Measurements from ENCODE around the gene PIK3CB. TPM values are rescaled to one million over a fixed set of nuclear protein-coding genes. Genes with fewer than 3 reads are reported as not detected.

Gene PIK3CB
- polyA plus RNA-seq, 1 donor from 2014 or later = 11.5 TPM

DNA sequence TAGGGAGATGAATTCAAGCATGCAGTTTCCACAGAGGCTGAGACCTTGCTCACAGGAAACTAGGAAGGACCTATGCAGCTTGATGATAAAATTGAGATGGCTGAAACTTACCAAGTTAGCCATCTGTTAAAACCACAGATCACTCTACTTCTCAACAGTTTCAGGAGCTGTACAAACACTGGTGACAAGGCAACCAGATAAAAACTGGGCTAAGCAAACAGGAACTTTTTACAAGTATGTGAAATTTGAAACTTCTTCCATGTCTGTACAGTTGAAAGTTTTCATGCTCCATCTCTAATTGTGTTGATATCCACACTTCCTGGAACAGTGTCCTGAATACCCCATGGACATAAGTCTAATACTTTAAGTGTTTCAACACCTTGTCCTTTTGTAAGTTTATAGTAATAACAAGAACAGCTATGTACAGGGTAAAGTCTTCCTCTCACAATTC is 147.9 kb downstream of the PIK3CB start:
- no peak overlapping the region for H3K27ac ChIP-seq (ENCODE audit: low read length)
- H3K9me3 ChIP-seq (ENCODE audit: low read length) = no peaks in the 10 kb centered on the region
- no peaks in the 10 kb centered on the region for H4K20me1 ChIP-seq (ENCODE audit: insufficient read depth)

DNA sequence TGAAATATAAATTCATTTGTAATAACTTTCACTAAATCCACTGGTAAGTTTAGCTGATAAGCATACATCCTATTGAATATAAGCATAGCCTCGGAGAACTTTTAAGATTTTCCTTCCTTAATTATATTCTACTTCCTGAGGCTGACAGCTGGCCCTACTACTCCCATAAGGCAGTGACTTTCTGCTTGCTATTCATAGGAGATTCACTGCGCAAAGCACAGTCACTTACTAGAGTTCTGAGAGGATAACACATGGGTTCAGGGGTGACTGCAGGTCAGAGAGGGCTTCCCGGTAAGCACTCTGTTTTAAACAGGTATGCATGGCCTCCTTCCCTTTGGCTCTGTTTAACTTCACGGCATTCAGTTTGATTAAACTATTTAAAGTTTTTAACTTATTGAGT is 150.3 kb downstream of the PIK3CB start:
- H3K9me2 ChIP-seq (ENCODE audit: insufficient read depth, low read length) = no peaks in the 10 kb centered on the region
- TF ChIP-seq RAD21 (conservative IDR thresholded peaks at IDR 0.05) = no peak
- TF ChIP-seq TAF1 (IDR thresholded peaks at IDR 0.05; ENCODE audit: low read depth) = no peak
- TF ChIP-seq EP300 (conservative IDR thresholded peaks at IDR 0.05; ENCODE audit: poor library complexity, severe bottlenecking) = no peak
- no peak for TF ChIP-seq MXI1 (conservative IDR thresholded peaks at IDR 0.05; ENCODE audit: poor library complexity, severe bottlenecking)
- TF ChIP-seq EZH2 (IDR thresholded peaks at IDR 0.05; ENCODE audit: borderline replicate concordance, insufficient read depth, low read length, poor library complexity, severe bottlenecking) = no peak
- TF ChIP-seq, protein P1, sequence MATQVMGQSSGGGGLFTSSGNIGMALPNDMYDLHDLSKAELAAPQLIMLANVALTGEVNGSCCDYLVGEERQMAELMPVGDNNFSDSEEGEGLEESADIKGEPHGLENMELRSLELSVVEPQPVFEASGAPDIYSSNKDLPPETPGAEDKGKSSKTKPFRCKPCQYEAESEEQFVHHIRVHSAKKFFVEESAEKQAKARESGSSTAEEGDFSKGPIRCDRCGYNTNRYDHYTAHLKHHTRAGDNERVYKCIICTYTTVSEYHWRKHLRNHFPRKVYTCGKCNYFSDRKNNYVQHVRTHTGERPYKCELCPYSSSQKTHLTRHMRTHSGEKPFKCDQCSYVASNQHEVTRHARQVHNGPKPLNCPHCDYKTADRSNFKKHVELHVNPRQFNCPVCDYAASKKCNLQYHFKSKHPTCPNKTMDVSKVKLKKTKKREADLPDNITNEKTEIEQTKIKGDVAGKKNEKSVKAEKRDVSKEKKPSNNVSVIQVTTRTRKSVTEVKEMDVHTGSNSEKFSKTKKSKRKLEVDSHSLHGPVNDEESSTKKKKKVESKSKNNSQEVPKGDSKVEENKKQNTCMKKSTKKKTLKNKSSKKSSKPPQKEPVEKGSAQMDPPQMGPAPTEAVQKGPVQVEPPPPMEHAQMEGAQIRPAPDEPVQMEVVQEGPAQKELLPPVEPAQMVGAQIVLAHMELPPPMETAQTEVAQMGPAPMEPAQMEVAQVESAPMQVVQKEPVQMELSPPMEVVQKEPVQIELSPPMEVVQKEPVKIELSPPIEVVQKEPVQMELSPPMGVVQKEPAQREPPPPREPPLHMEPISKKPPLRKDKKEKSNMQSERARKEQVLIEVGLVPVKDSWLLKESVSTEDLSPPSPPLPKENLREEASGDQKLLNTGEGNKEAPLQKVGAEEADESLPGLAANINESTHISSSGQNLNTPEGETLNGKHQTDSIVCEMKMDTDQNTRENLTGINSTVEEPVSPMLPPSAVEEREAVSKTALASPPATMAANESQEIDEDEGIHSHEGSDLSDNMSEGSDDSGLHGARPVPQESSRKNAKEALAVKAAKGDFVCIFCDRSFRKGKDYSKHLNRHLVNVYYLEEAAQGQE (IDR thresholded peaks at IDR 0.05; ENCODE audit: borderline replicate concordance) = no peak
- TF ChIP-seq POLR2AphosphoS5 (IDR thresholded peaks at IDR 0.05) = no peak
- TF ChIP-seq, protein P2, sequence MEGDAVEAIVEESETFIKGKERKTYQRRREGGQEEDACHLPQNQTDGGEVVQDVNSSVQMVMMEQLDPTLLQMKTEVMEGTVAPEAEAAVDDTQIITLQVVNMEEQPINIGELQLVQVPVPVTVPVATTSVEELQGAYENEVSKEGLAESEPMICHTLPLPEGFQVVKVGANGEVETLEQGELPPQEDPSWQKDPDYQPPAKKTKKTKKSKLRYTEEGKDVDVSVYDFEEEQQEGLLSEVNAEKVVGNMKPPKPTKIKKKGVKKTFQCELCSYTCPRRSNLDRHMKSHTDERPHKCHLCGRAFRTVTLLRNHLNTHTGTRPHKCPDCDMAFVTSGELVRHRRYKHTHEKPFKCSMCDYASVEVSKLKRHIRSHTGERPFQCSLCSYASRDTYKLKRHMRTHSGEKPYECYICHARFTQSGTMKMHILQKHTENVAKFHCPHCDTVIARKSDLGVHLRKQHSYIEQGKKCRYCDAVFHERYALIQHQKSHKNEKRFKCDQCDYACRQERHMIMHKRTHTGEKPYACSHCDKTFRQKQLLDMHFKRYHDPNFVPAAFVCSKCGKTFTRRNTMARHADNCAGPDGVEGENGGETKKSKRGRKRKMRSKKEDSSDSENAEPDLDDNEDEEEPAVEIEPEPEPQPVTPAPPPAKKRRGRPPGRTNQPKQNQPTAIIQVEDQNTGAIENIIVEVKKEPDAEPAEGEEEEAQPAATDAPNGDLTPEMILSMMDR (IDR thresholded peaks at IDR 0.05; ENCODE audit: poor library complexity, severe bottlenecking) = no peak
- TF ChIP-seq SMC3 (conservative IDR thresholded peaks at IDR 0.05; ENCODE audit: poor library complexity) = no peak
- H3K36me3 ChIP-seq (ENCODE audit: insufficient read depth, low read length) = no peaks in the 10 kb centered on the region
- H3K9ac ChIP-seq (ENCODE audit: low read length) = no peak overlapping the region
- no peaks in the 10 kb centered on the region for H3K27me3 ChIP-seq (ENCODE audit: insufficient read depth, low read depth, low read length)
- H3K9me3 ChIP-seq (ENCODE audit: low read length) = no peaks in the 10 kb centered on the region
- no peak overlapping the region for H3K27ac ChIP-seq (ENCODE audit: low read length)
- H3K4me2 ChIP-seq (ENCODE audit: low read length) = no peak overlapping the region
- no peak overlapping the region for H3K4me3 ChIP-seq (ENCODE audit: low read length)
- no peak overlapping the region for H2AFZ ChIP-seq (ENCODE audit: low read depth, low read length)
- no peaks in the 10 kb centered on the region for H3K79me2 ChIP-seq (replicated peaks; ENCODE audit: insufficient read depth, low read length)
- H4K20me1 ChIP-seq (ENCODE audit: insufficient read depth) = no peaks in the 10 kb centered on the region
- H3F3A ChIP-seq (ENCODE audit: insufficient read depth, low read length, poor library complexity, severe bottlenecking) = no peaks in the 10 kb centered on the region

More for the DNA sequence above, 147.9 kb downstream of the PIK3CB start:
- H3K4me3 ChIP-seq (ENCODE audit: low read length) = no peak overlapping the region
- no peaks in the 10 kb centered on the region for H3K36me3 ChIP-seq (ENCODE audit: insufficient read depth, low read length)
- TF ChIP-seq EZH2 (IDR thresholded peaks at IDR 0.05; ENCODE audit: borderline replicate concordance, insufficient read depth, low read length, poor library complexity, severe bottlenecking) (no peak), POLR2AphosphoS5 (IDR thresholded peaks at IDR 0.05) (no peak)
- H3K9ac ChIP-seq (ENCODE audit: low read length) = no peak overlapping the region
- H3K4me2 ChIP-seq (ENCODE audit: low read length) = no peak overlapping the region
- no peaks in the 10 kb centered on the region for H3K27me3 ChIP-seq (ENCODE audit: insufficient read depth, low read depth, low read length)
- H3K79me2 ChIP-seq (replicated peaks; ENCODE audit: insufficient read depth, low read length) = no peaks in the 10 kb centered on the region
- H3F3A ChIP-seq (ENCODE audit: insufficient read depth, low read length, poor library complexity, severe bottlenecking) = no peaks in the 10 kb centered on the region
- no peaks in the 10 kb centered on the region for H3K9me2 ChIP-seq (ENCODE audit: insufficient read depth, low read length)
- no peak overlapping the region for H2AFZ ChIP-seq (ENCODE audit: low read depth, low read length)
